Measurements from ENCODE around the gene AKT2. TPM values are rescaled to one million over a fixed set of nuclear protein-coding genes. Genes with fewer than 3 reads are reported as not detected.

Gene AKT2
- total RNA-seq, 1 donor from 2014 or later, result 200 TPM

GRCh38 chr19:40317338-40317737, 32.2 kb upstream of the AKT2 start:
- no peaks in the 10 kb centered on the region for H3K9me3 Mint-ChIP-seq
- H3K36me3 Mint-ChIP-seq, result peaks cover 21% of the 10 kb centered on the region
- H3K4me3 Mint-ChIP-seq, result no peak overlapping the region
- no peaks in the 10 kb centered on the region for H3K4me1 Mint-ChIP-seq
- H3K27me3 Mint-ChIP-seq (ENCODE audit: low read depth), result no peaks in the 10 kb centered on the region
- no peak for DNase-seq (ENCODE audit: low spot score in 2 of 2, unreplicated experiment in 2 of 2)
- TF ChIP-seq CTCF (IDR thresholded peaks at IDR 0.05; ENCODE audit: unreplicated experiment), result no peak
- H3K27ac Mint-ChIP-seq, result no peak overlapping the region

GRCh38 chr19:40315812-40316470, 30.8 kb upstream of the AKT2 start:
- no peak for DNase-seq (ENCODE audit: low spot score in 2 of 2, unreplicated experiment in 2 of 2)
- H3K36me3 Mint-ChIP-seq, result peaks cover 17% of the 10 kb centered on the region
- H3K4me1 Mint-ChIP-seq, result no peaks in the 10 kb centered on the region
- no peaks in the 10 kb centered on the region for H3K9me3 Mint-ChIP-seq
- no peak overlapping the region for H3K4me3 Mint-ChIP-seq
- no peak for TF ChIP-seq CTCF (IDR thresholded peaks at IDR 0.05; ENCODE audit: unreplicated experiment)
- H3K27me3 Mint-ChIP-seq (ENCODE audit: low read depth), result no peaks in the 10 kb centered on the region
- no peak overlapping the region for H3K27ac Mint-ChIP-seq

- peaks cover 12% of the 10 kb centered on the region for H3K36me3 Mint-ChIP-seq
These were observed 29.5 kb upstream of the AKT2 start for GRCh38 chr19:40314656-40315055.

GRCh38 chr19:40313229-40313983, 28.3 kb upstream of the AKT2 start:
- Mint-ChIP-seq H3K27ac (no peak overlapping the region), H3K4me1 (no peaks in the 10 kb centered on the region), H3K27me3 (ENCODE audit: low read depth) (no peaks in the 10 kb centered on the region), H3K9me3 (no peaks in the 10 kb centered on the region), H3K4me3 (no peak overlapping the region), H3K36me3 (peaks cover 9% of the 10 kb centered on the region)
- DNase-seq (ENCODE audit: low spot score in 2 of 2, unreplicated experiment in 2 of 2), result no peak
- no peak for TF ChIP-seq CTCF (IDR thresholded peaks at IDR 0.05; ENCODE audit: unreplicated experiment)

More at GRCh38 chr19:40314656-40315055, 29.5 kb upstream of the AKT2 start:
- no peak for DNase-seq (ENCODE audit: low spot score in 2 of 2, unreplicated experiment in 2 of 2)
- Mint-ChIP-seq H3K9me3 (no peaks in the 10 kb centered on the region), H3K4me3 (no peak overlapping the region), H3K27ac (no peak overlapping the region), H3K27me3 (ENCODE audit: low read depth) (no peaks in the 10 kb centered on the region), H3K4me1 (no peaks in the 10 kb centered on the region)
- TF ChIP-seq CTCF (IDR thresholded peaks at IDR 0.05; ENCODE audit: unreplicated experiment), result no peak

GRCh38 chr19:40312533-40312932, 27.4 kb upstream of the AKT2 start:
- no peak for TF ChIP-seq CTCF (IDR thresholded peaks at IDR 0.05; ENCODE audit: unreplicated experiment)
- Mint-ChIP-seq H3K27me3 (ENCODE audit: low read depth) (no peaks in the 10 kb centered on the region), H3K27ac (no peak overlapping the region), H3K9me3 (no peaks in the 10 kb centered on the region), H3K4me3 (no peak overlapping the region), H3K4me1 (no peaks in the 10 kb centered on the region), H3K36me3 (peaks cover 8% of the 10 kb centered on the region)
- no peak for DNase-seq (ENCODE audit: low spot score in 2 of 2, unreplicated experiment in 2 of 2)
